WTC11 (cell line): ENCODE data around the gene DEPDC1B. TPM values are rescaled to one million over a fixed set of nuclear protein-coding genes. Genes with fewer than 3 reads are reported as not detected.

Source experiments
- ATAC-seq: fragments of 200-7000 bp; cut with Tn5 transposase; 2 replicates; pipeline ENCODE4 v1.10.0; 2021; ENCODE audit warnings: mild to moderate bottlenecking, moderate library complexity
- CTCF ChIA-PET: fragments of 300-600 bp; sonication (Branson Sonifier 250); formaldehyde crosslinking; loops from one replicate; lab custom pipeline; 2021; ENCODE audit warnings: antibody characterized with exemption; lab: Charles Lee
- POLR2A ChIA-PET: fragments of 350-600 bp; sonication (Branson Sonifier 250); formaldehyde crosslinking; loops from one replicate; lab custom pipeline; 2021; ENCODE audit warnings: antibody characterized with exemption; lab: Charles Lee
- DNase-seq: peaks from one replicate; pipeline ENCODE4 v3.0.0; 2021; ENCODE audit warnings: low spot score
- H3K27ac Mint-ChIP-seq: 2 replicates; pipeline ENCODE4 v1.8.0; 2021; ENCODE audit warnings: mixed read lengths
- H3K27me3 Mint-ChIP-seq: 2 replicates; pipeline ENCODE4 v1.8.0; 2021; ENCODE audit warnings: low read depth, mild to moderate bottlenecking, moderate library complexity, mixed read lengths
- H3K36me3 Mint-ChIP-seq: 2 replicates; pipeline ENCODE4 v1.8.0; 2021; ENCODE audit warnings: mixed read lengths
- H3K4me1 Mint-ChIP-seq: 2 replicates; pipeline ENCODE4 v1.8.0; 2022; ENCODE audit warnings: mixed read lengths
- H3K4me3 Mint-ChIP-seq: 2 replicates; pipeline ENCODE4 v1.8.0; 2021; ENCODE audit warnings: mild to moderate bottlenecking, moderate library complexity, mixed read lengths
- H3K9me3 Mint-ChIP-seq: 2 replicates; pipeline ENCODE4 v1.8.0; 2021; ENCODE audit warnings: mixed read lengths
- ATF3 ChIP-seq: sonication (generic); formaldehyde crosslinking; conservative IDR thresholded peaks from 2 replicates; pipeline ENCODE4 v1.8.1; 2022; ENCODE audit warnings: mild to moderate bottlenecking, missing genetic modification reagents
- ATF6 ChIP-seq: sonication (generic); formaldehyde crosslinking; IDR thresholded peaks from 2 replicates; pipeline ENCODE4 v1.8.1; 2023; ENCODE audit warnings: mild to moderate bottlenecking, missing genetic modification reagents
- CDX4 ChIP-seq: fragments of 250-450 bp; sonication (Bioruptor Pico); IDR thresholded peaks from 2 replicates; pipeline ENCODE4 v1.9.0; 2021; ENCODE audit warnings: moderate library complexity, mild to moderate bottlenecking, inconsistent platforms, borderline replicate concordance
- ELF4 ChIP-seq: sonication (generic); formaldehyde crosslinking; IDR thresholded peaks from 2 replicates; pipeline ENCODE4 v1.8.1; 2022; ENCODE audit warnings: low read depth, mild to moderate bottlenecking, moderate library complexity, missing genetic modification reagents
- ERG ChIP-seq: fragments of 250-450 bp; sonication (Bioruptor Pico); IDR thresholded peaks from 2 replicates; pipeline ENCODE4 v1.8.0; 2021; ENCODE audit warnings: mild to moderate bottlenecking
- ESRRA ChIP-seq: sonication (generic); formaldehyde crosslinking; IDR thresholded peaks from 2 replicates; pipeline ENCODE4 v1.8.1; 2022; ENCODE audit warnings: mild to moderate bottlenecking, missing genetic modification reagents, borderline replicate concordance
- ETV6 ChIP-seq: sonication (generic); formaldehyde crosslinking; IDR thresholded peaks from 2 replicates; pipeline ENCODE4 v1.8.1; 2022; ENCODE audit warnings: mild to moderate bottlenecking, missing genetic modification reagents
- FOXP1 ChIP-seq: sonication (generic); formaldehyde crosslinking; IDR thresholded peaks from 2 replicates; pipeline ENCODE4 v1.8.0; 2022; ENCODE audit warnings: missing genetic modification reagents, mild to moderate bottlenecking, moderate library complexity, borderline replicate concordance
- NFATC4 ChIP-seq: fragments of 250-450 bp; sonication (Bioruptor Pico); IDR thresholded peaks from 2 replicates; pipeline ENCODE4 v1.9.0; 2021; ENCODE audit warnings: mild to moderate bottlenecking
- NR2C2 ChIP-seq: sonication (generic); formaldehyde crosslinking; IDR thresholded peaks from 2 replicates; pipeline ENCODE4 v1.8.0; 2022; ENCODE audit warnings: mild to moderate bottlenecking, missing genetic modification reagents
- OVOL2 ChIP-seq: fragments of 250-450 bp; sonication (Bioruptor Pico); IDR thresholded peaks from 2 replicates; pipeline ENCODE4 v1.9.0; 2021; ENCODE audit warnings: mild to moderate bottlenecking, borderline replicate concordance
- PREB ChIP-seq: sonication (generic); formaldehyde crosslinking; IDR thresholded peaks from 2 replicates; pipeline ENCODE4 v1.8.1; 2022; ENCODE audit warnings: mild to moderate bottlenecking, missing genetic modification reagents, moderate library complexity, borderline replicate concordance
- RELA ChIP-seq: sonication (generic); formaldehyde crosslinking; IDR thresholded peaks from 2 replicates; pipeline ENCODE4 v1.8.1; 2022; ENCODE audit warnings: missing genetic modification reagents, mild to moderate bottlenecking, borderline replicate concordance
- SP1 ChIP-seq: sonication (generic); formaldehyde crosslinking; conservative IDR thresholded peaks from 2 replicates; pipeline ENCODE4 v1.8.1; 2022; ENCODE audit warnings: missing genetic modification reagents
- TCF7 ChIP-seq: sonication (generic); formaldehyde crosslinking; IDR thresholded peaks from 2 replicates; pipeline ENCODE4 v1.8.0; 2022; ENCODE audit warnings: mild to moderate bottlenecking, low read depth, missing genetic modification reagents, moderate library complexity
- ZNF219 ChIP-seq: sonication (generic); formaldehyde crosslinking; IDR thresholded peaks from 2 replicates; pipeline ENCODE4 v1.8.0; 2023; ENCODE audit warnings: missing genetic modification reagents, mild to moderate bottlenecking, borderline replicate concordance
- ZNF281 ChIP-seq: sonication (generic); formaldehyde crosslinking; IDR thresholded peaks from 2 replicates; pipeline ENCODE4 v1.8.0; 2023; ENCODE audit warnings: mild to moderate bottlenecking, missing genetic modification reagents
- ZNF671 ChIP-seq: fragments of 250-450 bp; sonication (Bioruptor Pico); IDR thresholded peaks from 2 replicates; pipeline ENCODE4 v1.8.0; 2021; ENCODE audit warnings: mild to moderate bottlenecking
- ZSCAN18 ChIP-seq: fragments of 250-450 bp; sonication (Bioruptor Pico); IDR thresholded peaks from 2 replicates; pipeline ENCODE4 v2.1.2; 2022; ENCODE audit warnings: mild to moderate bottlenecking, moderate library complexity
- total RNA-seq: library from RNA; stranded (reverse); gene quantifications from 3 replicates; pipeline ENCODE4 v1.2.3, GENCODE V29; 2021

The DEPDC1B gene
- total RNA-seq, 1 experiment from 2014 or later: 55.1 TPM

- H3K4me1 Mint-ChIP-seq: no peaks in the 10 kb centered on the region
- POLR2A ChIA-PET: no interaction called here
- H3K36me3 Mint-ChIP-seq: peaks cover 50% of the 10 kb centered on the region
- H3K27ac Mint-ChIP-seq: no peak overlapping the region
- peaks cover 54% of the 10 kb centered on the region for H3K9me3 Mint-ChIP-seq
- no peak for DNase-seq
- H3K27me3 Mint-ChIP-seq: peaks cover 17% of the 10 kb centered on the region
- CTCF ChIA-PET: no interaction called here
- H3K4me3 Mint-ChIP-seq: no peak overlapping the region
- TF ChIP-seq TCF7 (CRISPR knock-in tag) (no peak), ELF4 (CRISPR knock-in tag) (no peak), NR2C2 (CRISPR knock-in tag) (no peak), ERG (CRISPR knock-in tag) (no peak), FOXP1 (no peak), ESRRA (CRISPR knock-in tag) (no peak), RELA (CRISPR knock-in tag) (no peak), OVOL2 (no peak), PREB (CRISPR knock-in tag) (no peak), ZNF671 (CRISPR knock-in tag) (no peak), ATF3 (CRISPR knock-in tag) (no peak), ATF6 (CRISPR knock-in tag) (no peak), ZNF281 (CRISPR knock-in tag) (no peak), ETV6 (no peak), NFATC4 (no peak), ZSCAN18 (CRISPR knock-in tag) (no peak), SP1 (CRISPR knock-in tag) (no peak), ZNF219 (CRISPR knock-in tag) (no peak), CDX4 (CRISPR knock-in tag) (no peak)
- no peak for ATAC-seq
Observed at GRCh38 chr5:60576425-60576824, 123.5 kb downstream of the DEPDC1B start.
